HG03175 (cell line): ENCODE measurements around the gene TDRD9.
A peak's percentile ranks its signal among the peaks of the same experiment; 100 is the strongest.

Source experiments
- ATAC-seq: cut with Tn5 transposase; IDR thresholded peaks from one replicate; pipeline ENCODE4 v1.9.1; 2021; ENCODE audit warnings: mild to moderate bottlenecking, moderate library complexity; ENCODE audit not compliant: unreplicated experiment

Gene TDRD9

DNA sequence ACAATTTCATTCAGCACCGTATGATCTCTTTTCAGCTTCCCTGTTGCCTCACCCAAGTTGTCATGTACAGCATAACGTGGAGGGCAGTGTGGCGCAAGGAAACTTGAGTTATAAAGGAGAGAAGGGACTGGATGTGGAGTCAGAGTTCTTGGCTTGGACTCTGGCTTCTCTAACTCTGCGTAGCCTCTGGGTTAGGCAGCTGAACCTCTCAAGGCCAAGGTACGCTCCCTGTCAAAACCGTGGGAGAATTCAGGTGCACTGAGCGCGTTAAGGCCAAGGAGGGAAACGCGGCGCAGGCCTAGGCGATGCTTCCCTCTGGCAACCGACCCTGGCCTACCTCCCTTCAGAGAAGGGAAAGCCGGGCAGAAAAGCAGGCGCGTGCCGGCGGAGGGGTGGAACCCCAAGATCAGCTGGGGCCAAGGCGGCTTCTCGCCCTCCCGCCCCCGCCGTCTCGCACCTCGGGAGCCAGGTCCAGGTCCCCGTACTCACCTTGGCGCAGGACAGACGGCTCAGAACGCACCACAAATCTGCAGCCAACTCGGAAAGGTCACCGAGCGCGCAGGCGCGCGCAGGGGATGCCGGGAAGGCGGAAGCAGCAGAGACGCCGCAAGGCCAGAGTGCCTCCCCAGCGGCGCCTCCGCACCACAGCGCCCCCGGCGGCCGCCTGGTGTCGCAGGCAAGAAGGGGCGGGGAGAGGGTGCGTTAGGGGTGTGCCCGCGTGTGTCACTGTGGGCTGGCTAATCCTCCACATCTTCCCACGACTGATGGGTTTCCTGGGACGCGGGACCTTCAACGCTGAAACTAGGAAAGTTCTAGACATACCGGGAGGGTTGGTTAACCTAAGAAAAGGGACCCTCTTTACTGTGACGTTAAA is 7.0 kb upstream of the TDRD9 start:
- ATAC-seq: peak; percentile 95

DNA sequence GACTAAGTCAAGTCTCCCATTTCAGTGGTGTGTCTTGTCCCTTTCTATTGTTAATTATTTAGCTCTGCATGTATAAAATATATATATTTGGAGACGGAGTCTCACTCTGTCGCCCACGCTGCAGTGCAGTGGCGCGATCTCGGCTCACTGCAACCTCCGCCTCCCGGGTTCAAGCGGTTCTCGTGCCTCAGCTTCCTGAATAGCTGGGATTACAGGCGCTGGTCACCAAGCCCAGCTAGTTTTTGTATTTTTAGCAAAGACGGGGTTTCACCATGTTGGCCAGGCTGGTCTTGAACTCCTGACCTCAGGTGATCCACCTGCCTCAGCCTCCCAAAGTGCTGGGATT is 6.4 kb upstream of the TDRD9 start:
- ATAC-seq: peak; percentile 11

DNA sequence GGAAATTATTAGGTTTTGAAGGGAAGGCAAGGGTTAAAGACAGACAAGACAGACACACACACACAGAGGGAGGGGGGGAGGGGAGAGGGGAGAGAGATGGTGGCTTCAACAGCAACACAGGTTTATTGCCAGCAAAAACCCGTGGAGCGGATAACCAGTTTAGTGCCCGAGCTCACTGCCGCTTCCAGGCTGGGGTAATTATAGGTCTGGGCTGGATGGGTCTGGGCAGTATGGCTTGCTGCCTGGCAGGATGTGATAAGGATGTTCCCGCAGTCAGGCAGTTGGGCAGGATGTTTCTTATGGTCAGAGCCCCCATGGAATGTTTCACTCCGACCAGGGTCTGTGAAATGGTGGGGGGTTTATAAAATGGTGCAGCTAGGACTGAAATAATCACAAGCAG is 4.4 kb upstream of the TDRD9 start:
- no peak for ATAC-seq

DNA sequence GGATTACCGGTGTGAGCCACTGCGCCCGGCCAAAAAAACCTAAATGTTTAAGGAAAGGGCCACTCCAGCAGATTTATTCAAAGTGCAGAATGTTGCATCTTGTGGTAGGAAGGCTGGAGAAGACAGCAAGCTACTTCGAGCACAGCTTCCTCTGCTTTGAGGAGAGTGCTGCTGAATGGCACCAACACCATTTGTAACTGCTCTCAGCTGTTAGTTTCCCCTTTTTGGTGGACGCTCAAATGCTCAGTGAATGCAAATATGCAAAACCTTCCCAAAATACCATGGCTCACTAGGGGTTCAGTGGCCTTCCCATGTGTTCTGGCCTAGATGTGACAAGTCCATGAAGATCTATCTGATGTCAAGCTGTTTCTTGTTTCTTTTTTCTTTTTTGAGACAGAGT is 2.9 kb upstream of the TDRD9 start:
- ATAC-seq: no peak

DNA sequence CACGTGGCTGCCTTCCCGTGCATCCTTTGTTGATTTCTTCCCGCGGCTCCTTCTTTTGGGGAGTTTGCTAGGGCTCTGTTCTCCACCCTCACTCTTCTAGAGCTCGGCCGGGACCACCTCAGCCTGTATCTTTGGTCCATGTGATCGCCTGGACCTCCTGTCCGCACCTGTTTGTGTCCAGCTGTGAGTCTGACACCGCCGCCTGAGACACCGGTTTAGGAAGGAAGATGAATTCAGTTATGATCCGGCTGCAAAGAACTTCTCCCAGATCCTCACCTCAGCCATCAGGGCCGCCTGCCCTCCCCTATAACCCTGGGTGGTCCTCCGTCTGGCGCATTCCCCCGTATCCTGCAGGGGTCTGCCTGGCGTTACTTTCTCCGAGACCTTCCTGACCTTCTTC is 690 bp upstream of the TDRD9 start:
- ATAC-seq: no peak

DNA sequence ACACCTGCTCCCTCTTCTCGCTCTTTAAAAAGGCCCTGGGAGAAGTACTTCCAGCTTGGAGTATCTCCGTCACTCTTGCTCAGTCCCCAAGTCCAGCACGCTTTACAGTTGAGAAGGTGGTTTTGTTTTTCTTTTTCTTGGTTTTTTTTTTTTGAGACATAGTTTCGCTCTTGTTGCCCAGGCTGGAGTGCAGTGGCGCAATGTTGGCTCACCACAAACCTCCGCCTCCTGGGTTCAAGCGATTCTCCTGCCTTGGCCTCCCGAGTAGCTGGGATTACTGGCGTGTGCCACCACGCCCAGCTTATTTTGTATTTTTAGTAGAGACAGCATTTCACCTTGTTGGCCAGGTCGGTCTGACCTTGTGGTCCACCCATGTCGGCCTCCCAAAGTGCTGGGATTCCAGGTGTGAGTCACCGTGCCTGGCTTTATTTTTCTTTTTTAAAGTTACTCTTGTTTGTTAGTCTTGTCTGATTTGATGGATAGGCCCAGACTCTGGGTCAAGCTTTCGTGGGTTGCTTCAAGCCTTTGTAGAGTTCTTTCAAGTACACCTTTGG is 1.9 kb downstream of the TDRD9 start:
- no peak for ATAC-seq

DNA sequence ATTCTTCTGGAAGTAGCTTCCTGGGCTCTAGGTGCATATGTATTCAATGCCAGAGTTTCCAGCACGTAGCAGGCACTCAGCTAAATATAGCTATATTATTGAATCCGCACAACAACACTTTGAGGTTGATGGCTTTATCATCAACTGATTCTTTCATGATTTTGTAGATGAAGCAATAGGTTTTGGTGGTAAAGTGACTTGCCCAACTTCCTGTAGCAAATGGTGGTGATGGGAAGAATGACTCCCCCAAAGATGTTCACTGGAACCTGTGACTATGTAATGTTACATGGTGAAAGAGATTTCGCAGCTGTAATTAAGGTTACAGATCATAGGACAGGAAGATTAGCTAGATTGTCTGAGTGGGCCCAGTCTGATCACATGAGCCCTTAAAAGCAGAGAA is 3.2 kb downstream of the TDRD9 start:
- no peak for ATAC-seq

DNA sequence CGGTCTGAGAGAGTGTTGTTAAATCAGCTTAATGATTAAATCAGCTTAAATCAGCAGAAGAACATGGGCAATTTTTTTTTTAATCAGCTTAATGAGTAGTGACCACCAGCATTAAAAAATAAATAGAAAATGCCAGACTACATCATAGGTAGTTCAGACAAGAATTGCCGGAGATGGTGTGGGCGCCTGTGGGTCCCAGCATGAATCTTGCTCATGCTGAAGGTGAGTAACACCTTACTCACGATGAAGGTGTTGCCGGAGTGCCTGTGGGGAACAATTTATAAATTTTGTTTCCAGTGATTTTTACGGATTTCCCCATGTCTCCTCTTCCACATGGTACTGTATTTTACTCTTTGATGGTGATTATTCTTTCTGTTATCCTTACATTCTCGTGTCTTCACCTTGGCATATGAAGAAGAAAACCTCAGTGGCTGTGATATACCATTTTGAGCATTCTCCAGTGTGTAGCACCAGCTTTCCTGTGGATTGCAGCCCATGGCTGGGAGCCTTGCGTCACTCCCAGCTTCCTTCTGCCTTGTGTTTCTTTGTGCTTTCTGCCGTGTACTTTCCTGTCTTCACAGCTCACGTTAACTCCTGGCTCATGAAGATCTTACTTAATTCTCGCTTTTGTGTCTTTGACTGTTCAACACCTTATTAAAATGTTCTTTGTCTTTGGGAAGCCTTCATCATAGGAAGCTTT is 4.7 kb downstream of the TDRD9 start:
- no peak for ATAC-seq

DNA sequence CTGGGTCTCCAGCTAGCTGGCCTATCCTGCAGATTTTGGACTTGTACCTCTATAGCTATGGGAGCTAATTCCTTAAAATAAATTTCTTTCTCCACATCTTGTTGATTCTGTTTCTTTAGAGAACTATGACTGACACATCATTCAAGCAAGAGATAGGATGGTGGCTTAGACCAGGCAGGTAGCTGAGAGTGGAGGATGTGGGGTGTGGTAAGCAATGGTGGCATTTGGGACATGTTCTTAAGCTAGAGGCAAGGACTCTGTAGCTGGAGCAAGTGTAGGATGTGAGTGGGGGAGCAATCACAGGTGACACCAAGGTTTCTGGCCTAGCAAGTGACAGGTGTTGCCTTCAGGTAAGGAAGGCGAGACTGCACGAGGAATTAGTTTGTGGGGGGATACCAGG is 6.8 kb downstream of the TDRD9 start:
- no peak for ATAC-seq

DNA sequence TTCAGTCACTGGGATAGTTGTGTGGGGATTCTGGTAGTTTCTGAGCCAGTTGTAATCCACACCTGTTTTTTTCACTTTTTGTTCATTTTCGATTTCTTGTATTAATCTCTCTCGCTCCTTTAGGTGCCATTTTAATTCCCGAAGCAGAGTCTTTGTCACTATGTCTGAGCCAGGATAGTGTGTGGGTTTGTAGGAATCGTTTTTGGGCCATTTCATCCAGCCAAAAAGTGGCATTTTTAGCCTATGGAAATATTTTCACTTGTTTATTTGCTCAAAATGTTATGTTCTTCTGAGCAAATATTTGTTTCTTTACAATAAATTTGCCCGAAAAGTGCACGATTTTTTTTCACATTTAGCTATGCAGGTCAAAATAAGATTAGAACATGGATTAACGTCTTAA is 13.2 kb downstream of the TDRD9 start:
- no peak for ATAC-seq

DNA sequence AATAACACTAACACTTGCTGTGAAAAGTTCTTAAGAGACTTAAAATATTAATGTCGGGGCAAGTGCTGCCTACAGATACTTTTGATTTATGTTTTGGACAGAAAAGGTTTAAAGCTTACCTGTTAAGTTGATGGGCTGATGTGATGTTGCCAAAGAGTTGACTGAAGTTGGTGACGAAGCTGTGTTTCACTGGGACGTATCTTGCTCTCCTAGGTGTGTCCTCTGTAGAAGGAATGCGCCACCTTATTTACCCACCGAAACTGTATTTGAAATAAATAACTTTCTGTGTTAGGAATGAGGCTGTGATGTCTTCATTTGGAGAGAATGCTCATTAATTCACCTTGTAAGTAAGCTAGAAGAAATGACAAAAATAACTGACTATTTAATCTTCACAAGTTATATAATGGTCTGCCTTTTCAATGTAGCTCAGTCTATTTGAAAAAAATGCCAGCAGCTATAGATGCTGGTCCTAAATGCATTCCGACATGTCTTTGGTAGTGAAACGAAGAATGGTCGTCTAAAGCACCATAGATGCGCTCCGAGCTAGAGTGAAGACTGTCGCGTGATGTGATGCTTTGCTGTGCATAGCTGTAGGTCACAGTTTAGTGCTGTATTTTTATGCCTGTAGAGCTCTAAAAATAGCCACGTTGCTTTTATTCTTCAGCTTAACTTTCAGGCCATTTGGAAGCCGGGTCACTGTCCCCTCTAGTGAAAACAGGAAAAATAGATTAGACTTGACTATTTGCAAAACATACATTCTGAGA is 13.9 kb downstream of the TDRD9 start, which contains the start of gene RD3L:
Gene RD3L (minus strand): TSS at position 557 of the 764 bp plus-strand sequence. CDS start 834 bp downstream, outside the sequence.
- ATAC-seq: no peak

DNA sequence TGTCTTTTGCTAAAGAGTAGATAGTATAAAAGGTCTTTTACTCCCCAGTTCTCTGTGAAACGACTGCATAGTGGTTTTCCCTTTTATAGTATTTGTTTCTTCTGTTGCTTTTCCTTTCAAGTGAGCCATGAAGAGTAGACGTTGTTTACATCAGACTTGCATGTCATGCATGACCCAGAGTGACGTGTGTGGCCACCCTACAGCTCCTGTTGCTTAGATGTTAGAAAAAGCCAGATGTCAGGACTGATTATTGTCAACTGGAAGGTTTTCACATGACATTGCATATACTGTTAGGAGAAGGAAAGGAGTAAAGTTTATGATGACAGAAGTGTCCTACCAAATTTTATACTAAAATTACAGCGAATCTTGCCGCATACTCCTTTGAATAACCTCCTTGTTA is 15.4 kb downstream of the TDRD9 start:
- ATAC-seq: no peak

DNA sequence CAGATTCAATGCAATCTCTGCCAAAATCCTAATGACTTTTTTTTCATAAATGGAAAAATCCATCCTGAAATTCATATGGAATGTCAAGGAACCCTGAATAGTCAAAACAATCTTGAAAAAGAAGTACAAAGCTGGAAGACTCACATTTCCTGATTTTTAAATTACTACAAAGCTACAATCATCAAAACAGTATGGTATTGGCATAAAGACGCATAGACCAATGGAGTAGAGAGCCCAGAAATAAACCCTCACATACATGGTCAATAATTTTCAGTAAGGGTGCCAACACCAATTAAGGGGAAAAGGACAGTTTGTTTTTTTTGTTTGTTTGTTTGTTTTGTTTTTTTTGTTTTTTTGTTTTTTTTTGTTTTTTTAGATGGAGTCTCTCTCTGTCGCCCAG is 18.7 kb downstream of the TDRD9 start:
- ATAC-seq: no peak

DNA sequence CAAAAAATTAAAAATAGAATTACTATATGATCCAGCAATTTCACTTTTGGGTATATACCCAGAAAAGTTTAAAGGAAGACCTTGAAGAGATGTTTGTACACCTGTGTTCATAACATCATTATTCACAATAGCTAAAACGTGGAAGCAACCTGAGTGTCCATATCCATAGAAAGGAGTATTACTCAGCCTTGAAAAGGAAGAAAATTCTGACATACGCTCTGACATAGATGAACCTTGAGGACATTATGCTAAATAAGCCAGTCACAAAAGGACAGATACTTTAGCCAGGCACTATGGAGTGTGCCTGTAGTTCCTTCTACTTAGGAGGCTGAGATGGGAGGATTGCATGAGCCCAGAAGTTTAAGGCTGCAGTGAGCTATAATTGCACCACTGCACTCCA is 20.2 kb downstream of the TDRD9 start:
- no peak for ATAC-seq

DNA sequence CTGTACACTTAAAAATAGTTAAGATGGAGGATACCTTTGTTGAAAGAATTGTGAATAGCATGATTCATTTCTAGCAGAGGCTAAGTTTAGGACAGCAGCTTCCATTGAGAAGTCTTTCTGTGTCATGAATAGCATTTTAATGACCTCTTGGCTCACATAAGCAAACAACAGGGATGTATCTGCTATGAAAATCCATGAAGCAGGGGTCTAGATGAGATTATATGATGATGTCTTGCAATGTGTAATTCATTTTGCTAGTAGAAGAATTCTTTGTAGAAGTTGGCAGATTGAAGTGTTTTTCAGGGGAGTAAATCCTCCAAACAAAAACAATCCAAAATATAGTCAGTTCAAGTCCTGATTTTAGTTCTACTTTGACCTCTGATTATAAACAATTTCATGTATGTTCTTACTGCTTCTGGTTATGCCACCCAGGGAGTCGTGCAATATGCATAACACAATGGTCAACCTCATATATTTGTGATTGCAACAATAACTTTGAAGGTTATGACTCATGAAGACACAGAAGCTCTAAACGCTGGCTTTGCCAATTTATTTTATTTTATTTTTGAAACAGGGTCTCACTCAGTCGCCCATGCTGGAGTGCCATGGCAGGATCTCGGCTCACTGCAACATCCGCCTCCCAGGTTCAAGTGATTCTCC is 21.0 kb downstream of the TDRD9 start:
- ATAC-seq: no peak

DNA sequence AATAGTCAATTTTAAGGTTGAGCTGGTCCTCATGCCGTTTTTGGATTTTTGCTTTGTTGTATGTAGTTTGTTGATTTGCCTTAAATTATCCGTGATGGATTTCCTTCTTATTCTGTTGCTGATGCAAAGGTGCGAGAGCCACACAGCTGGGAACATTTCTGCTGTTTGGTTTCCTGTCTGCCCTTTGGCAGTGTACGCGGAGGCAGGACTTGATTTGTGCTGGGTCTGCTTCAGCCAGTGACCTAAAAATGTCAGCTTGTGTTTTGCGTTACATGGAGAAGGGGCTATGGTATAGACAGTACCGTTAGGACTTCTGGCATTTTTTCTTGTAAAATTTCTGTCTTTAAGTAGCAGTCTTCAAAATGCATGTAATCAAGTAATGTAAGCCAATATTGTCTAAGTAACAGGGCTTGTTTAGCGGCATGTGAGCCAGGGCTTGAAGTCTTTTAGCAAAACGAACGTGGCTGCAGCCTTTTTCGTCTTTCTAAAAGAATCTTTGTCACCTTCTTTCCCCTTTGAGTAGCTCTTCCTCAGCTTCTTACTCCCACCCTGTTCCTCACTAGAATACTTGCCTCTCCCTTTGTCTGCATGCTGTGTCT is 32.3 kb downstream of the TDRD9 start:
- ATAC-seq: no peak

DNA sequence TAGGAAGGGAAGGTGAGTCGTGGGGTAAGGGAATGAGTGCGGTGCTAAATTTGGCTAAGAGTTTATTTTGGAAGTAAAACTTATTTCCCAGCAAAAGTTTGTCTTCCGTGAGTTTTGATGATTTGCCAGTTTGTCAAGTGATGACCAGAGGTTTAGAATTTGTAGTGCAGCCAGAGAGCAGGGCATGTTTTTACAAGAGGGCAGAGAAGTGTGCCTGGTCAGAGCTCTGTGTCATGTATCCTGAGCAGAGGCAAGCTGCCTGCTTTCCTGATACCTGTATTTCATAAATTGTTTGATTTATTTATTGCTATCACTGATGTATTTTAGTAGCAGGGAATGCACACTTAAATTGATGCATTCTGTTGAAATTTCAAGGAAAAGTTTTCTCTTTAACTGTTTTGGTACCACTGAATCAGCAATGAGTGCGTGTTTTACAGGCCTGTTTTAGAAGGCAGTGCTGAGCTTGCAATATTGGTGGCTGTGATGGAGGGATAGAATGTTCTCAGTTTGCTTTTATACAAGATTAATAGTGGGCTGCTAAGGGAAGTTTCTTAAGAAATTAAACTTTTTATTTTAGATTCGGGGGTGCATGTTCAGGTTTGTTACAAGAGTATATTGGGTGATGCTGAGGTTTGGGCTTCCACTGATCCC is 33.8 kb downstream of the TDRD9 start:
- ATAC-seq: no peak

DNA sequence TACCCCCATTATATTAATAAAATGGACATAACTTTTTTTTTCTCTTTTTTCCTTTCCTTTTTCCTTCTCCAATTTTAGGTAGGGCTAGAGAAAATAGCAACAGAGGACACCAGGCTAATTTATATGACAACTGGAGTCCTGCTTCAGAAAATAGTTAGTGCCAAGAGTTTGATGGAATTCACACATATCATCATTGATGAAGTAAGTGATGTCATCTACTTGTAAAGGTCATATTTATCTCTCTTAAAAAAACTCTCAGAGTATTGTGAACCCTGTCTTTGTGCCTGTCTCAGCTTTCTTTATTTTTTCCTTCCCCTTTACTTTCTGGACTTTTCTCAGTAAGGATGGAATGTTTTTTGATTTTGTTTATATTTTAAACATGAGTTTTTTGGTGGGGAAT is 38.4 kb downstream of the TDRD9 start:
- ATAC-seq: no peak

DNA sequence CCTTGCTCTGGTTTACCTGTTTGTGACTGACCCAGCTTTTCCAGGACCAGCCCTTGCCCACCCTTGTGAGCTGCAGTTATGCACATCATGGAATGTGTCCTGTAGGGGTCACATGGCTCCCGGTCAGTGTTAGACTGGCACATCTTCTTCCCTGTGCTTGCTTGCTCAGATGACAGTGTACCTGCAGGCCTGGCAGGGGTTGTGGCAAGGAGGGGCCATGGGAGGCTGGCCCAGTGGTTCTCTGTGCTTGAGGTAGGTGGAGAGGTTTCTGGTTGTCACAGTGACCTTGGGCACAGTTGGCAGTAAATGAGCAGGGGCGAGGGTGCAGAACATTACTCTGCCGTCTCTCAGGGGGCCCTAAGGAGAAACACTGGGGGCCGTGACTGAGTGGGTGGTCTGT is 41.7 kb downstream of the TDRD9 start:
- no peak for ATAC-seq

DNA sequence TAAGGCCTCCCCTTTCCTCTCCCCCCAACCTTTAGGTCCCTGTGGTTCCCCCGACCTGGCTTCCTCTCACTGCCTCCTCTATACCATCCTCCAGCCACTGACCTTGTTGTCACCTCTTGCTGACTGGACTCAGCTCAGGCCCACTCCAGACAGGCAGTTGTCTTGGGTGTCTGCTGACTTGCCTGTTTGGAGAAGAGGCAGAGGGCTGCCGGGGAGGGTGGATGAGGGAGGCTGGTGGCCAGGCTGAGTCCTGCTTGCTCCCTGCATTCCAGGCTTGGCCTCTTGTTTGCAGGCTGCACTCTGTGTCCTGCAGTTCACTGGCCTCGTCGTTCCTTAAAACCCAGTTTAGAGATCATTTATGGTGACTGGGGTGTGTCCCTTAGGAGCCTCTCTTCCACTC is 45.1 kb downstream of the TDRD9 start:
- ATAC-seq: no peak
